Islet precursor cell (in vitro differentiated cells): ENCODE measurements around the gene SFMBT2.

Source experiments
- DNase-seq: peaks from one replicate; pipeline ENCODE4 v3.0.0-alpha.2; 2018

SFMBT2 gene

DNA sequence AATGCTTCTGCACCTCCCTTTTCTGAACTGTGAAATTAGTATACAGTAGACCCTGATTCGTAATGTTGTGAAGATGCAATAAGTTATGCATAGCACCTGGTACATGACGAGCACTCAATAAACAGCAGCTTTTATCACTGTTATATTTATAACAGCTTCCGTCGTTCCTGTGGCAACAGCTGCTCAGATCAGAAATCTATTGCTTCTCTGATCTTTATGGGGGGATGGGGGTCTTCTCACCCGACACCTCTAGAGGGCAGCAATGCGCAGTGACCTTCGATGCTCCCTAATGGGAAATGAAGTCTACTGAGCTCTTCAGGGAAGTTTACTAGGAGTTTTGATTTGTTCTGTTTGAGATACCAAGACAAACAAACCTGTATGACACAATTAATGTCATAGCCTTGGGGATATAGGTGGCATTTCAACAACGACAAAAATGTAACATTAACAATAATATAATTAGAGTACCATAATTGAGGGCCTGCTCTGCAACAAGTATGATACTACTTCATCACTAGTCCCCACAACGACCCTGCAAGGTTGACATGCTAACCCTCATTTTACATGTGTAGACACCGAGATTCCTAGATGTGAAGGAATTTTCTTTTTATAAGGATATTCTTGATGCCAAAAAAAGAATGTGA lies 289.6 kb downstream of the SFMBT2 start:
- peak; percentile 70 for DNase-seq

DNA sequence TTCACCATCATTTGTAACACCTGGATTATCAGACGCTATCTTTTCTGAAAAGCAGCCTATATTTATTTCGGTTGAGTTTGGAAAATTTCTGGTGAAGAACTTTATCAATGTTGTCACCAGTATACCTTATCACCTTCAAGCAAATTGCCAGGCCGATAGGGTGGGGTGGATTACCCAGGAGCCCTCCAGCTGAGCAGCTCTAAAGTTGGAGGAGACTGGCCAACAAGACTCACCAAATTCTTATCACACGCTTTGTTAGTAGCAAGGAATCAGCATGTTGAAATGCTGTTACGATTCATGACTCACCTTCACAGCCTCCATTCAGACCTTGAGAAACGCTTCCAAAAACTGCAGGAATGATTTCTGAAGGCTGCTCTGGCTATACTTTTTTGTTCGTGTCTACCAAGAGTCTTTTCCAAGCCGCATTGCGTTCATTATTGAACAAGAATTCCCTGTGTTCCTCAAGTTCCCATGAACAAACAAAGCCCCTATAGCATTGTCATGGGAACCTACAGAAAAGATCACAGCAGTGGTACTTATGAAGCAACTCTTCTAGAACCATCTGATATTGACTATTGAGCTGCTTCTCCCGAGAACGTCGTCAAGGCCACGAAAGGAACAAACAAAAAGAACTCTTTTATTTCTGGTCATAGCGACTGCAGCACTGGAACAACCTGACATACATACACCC lies 291.4 kb downstream of the SFMBT2 start:
- no peak for DNase-seq

DNA sequence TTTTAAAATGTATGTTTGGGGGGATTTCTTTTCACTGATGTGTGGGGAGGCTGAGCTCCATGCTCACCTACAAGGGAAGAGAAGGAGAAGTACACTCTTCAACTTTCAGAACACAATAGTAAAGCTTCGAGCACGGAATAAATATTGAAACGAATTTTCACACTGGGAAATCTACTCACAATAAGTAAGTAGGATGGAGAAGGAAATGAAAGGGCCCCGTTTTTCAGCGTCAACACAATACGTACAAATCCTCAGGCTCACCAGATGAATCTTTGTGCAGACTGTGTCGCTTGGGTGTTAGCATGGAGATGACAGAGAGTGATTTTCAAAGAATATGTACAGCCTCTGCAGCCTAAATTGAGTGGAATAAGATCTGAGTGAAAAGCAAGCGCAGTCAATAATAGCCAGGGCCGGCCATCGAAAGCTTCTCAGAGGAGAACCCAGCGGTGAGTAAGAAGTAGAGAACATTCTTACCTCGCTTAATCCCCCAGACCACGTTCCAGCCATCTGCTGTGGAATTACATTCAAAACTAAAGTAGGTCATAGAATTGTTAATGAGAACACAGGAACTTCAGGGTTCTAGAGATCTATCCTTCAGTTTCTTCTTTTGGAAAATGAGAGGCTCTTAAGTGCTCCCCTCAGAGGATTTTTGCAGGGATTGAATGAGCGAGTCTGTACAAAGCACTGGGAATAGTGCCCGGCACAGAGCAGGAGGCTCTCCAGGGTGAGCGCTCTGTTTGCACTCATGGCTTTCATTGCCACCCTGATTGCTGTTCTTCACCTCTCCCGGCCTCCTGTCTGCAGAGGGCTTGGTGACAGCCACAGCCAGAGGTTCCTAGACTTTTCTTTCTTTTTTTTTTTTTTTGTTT lies 292.8 kb downstream of the SFMBT2 start:
- DNase-seq = no peak

DNA sequence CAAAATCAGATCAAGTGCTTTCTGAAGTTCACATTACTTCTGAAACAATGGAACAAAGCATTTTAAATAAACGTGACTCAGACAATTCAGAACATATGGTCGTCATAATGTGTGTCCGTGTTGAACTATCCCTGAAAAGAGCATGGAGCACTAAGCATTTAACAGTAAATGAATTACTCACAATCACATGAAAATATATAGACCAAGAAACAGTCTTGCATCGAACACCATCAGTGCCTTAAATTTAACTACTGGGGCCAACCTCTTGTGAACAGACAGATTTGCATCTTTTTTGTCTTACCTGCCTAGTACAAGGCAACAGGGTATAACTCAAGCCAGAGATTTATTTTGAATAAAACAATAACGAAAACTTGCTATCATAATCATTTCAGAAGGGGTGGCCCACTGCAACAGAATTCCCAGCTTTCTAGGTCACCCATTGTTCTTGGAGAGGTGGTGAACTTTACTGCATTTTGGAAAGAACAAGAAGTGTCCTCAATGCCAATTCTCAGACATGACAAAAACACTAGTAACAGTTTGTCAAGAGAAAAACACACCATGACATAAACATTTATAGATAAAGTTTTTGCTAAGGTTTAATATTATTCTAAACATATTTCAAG lies 293.5 kb downstream of the SFMBT2 start:
- DNase-seq = no peak

DNA sequence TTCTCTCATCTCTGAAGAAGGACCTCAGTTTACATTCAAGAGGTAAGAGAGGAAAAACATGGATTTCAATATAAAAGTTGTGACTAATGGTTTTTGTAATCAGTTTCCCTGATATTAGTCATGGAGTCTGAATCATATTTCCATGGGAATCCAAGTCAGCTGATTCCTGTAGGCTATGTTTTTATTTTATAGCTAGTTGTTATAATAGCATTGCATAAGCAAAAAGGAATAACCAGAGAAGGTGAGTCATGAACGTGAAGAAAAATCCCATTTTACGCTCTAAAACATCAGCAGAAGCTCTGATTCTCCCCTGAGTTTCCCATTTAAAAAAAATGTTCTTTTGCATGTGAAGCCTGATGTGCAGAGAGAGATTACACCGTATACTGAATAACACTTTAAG lies 299.3 kb downstream of the SFMBT2 start:
- DNase-seq = no peak

DNA sequence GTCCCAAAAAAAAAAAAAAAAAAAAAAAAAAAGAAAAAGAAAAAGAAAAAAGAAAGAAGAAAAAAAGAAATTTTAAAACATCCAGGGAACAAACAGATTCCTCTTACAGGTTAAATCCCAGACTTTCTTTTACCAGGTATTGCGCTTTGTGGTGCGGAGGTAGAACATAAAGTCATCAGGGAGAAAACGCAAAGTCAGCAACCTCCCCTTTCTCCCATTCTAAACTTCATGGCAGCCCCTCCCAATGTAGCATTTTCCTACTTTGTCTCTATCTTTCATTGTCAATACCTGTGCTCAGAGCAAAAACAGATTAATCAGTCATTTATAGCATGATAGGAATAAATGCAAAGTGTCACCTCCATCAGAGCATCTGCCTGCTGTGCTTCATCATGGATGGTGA lies 299.7 kb downstream of the SFMBT2 start:
- DNase-seq = no peak
